GM12801 (cell line): ENCODE measurements around the gene EXOC3.

Experiments
- CTCF ChIP-seq: IDR thresholded peaks from one replicate; pipeline ENCODE4 v1.5.1; 2011; ENCODE audit warnings: control low read depth; ENCODE audit not compliant: insufficient read length; ENCODE audit errors: extremely low read depth

Gene EXOC3

DNA sequence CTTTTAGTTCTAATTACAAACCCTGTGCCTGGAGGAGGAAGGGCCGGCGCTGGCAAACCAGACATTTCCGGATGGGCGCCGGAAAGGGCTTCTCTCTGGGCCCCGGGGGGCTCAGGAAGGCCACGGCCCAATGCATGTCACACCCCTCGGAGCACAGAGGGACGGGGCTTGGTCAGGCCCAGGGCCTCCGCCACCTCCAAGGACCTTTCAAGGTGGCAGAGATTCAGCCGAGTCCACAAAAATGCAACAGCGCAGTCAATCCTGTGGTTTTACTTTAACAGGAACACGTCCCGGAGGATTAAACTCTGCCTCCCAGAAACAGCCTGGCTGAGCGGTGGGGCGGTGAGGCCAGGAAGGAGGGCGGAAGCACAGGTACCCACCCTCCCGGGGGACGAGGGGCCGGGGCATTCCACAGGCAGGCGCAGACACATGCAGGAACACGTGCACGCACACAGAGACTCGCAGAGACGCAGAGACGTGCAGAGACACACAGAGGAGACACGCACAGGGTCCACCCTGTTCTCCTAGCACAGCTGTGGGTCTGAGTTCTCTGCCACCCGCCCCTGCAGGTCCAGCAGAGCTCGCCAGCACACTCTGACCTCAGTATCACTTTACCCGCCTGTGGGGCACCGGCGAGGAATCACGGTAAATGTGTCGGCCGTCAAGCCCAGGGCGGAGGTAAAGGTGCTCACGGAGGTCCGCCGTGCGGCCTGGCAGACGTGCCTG lies 58.3 kb downstream of the EXOC3 start:
- no peak for TF ChIP-seq CTCF

GRCh38 chr5:501831-502184 lies 58.8 kb downstream of the EXOC3 start:
- TF ChIP-seq CTCF = no peak

DNA sequence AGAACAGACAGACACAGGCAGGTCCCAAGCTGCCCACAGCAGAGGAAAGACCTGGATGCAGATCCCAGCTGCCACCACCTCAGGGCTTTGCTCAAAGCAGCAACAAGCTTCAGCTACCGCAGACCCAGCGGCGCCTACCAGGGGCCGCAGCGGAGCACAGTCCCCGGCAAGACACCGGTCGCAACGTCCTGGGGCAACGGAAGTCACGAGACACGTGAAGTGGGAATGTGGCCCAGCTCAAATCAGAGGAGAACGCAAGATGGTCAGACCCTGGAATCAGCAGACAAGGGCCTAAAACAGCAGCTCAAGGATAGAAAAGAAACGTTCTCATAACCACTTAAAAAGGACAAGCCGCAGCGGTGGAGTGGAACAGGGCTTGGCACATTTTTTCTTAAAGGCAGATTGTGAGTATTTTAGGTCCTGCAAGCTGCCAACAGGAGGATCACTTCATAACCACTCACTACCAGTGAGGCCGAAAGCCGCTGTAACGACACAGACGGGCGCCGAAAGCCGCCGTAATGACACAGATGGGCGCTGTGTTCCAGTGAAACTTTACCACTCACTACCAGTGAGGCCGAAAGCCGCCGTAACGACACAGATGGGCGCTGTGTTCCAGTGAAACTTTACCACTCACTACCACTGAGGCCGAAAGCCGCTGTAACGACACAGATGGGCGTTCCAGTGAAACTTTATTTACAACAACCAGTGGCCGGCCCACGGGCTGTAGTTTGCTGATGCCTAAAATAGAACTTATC lies 59.5 kb downstream of the EXOC3 start:
- no peak for TF ChIP-seq CTCF

DNA sequence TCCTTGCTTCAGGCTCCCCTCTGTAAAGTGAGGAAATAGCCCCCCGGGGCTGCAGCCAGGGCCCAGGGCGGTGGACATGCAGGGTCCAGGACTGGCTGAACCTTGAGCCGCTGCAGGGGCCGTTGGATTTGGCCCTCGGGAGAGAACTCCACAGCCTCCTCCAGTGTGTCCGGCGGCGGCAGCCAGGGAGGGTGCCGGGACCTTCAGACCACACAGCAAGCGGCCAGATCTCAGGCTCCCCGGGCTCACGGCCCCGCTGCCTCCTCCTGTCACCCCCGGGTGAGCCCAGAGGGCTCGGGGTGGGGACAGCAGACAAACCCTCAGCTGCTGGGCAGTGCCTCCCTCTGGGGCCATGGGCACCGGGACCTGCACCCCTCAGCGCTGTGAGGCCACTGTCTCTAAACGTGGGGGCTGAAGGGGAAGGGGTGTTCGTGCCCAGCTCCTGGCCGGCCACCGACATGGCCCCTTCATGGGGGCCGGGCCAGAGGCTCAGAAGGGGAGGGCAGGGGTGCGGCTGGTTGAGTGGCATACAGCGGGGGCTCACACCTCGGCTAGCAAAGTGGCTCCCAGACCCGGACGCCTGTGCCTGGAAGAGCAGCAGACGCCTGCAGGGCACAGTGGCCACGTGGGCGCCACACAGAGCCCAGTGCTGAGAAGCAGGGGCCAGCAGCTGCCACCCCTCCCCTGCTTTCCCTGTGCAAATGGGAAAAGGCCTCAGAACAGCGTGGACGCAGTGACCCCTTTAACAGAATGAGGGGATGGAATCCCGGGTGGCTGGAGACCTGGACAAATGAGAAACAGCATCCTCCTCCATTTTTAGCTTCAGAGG lies 61.6 kb downstream of the EXOC3 start:
- no peak for TF ChIP-seq CTCF

DNA sequence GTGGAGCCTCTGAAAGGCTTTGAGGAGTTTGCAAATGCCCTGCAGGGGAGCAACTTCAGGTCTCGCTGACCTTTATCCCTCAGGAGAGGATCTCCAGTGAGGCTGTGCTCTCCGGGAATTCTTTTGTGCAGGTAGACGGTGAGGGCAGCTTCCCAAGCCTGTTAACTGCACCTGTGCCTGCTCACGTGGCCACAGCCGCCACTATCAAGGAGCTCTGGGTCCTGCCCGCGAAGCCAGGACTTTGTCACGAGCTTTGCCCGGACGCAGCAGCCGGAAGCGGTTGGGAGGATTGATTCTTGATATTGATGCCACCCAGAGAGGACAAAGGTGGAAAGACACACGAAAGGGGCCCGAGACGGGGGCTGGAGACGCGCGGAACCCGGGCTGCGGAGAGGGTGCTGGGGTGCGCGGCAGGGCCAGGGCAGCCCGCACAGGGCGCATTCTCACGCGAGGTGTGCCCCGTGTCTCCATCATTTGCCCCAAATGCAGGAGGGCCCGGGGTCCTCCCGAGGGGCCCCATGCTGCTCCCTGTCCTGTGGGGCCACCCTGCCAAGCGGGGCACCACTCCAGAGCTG lies 63.1 kb downstream of the EXOC3 start:
- no peak for TF ChIP-seq CTCF

- TF ChIP-seq CTCF = no peak
These were observed 66.7 kb downstream of the EXOC3 start for GRCh38 chr5:509611-510185.

GRCh38 chr5:510521-510920 lies 67.5 kb downstream of the EXOC3 start:
- TF ChIP-seq CTCF = no peak
